ENCODE measurements around the gene CHI3L1. TPM values are rescaled to one million over a fixed set of nuclear protein-coding genes. Genes with fewer than 3 reads are reported as not detected.

CHI3L1 gene
- total and polyA plus RNA-seq, 4 donors = 5.0 to 34.7 (median 15.9) TPM

DNA sequence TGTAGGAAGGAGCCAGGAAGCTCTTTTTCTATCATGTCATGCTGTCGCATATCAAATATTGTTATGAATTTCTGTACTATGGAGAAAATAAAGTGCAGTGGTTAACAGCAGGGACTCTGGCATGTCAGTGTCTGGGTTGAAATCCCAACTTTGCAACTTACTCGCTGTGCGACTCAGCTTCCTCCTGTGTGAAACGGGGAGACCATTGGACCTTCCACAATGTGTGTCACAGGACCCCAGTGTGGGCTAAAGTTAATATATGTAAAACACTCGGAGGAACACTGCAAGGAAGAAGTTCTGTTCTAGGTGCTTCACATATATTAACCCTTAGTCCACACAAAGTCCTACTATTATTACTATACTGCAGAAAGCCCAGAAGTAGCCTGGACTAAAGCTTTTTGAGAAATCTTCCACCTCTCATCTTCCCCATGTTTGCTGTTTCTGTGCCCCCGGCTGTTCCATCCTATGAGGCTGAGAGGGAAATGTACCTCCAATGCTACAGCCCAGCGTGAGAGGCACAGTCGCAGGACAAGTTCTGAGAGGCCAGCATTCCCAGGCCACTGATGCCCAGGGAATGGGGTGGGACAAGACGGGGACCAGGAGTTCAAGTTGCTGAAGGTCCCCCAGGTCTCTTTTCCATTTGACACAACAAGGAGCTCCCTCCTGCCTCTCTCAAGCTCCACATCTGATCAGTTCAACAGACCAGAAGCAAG, 41.0 kb upstream of the CHI3L1 start:
- 91% methylated on average over 9 of the region's 9 CpGs for WGBS

DNA sequence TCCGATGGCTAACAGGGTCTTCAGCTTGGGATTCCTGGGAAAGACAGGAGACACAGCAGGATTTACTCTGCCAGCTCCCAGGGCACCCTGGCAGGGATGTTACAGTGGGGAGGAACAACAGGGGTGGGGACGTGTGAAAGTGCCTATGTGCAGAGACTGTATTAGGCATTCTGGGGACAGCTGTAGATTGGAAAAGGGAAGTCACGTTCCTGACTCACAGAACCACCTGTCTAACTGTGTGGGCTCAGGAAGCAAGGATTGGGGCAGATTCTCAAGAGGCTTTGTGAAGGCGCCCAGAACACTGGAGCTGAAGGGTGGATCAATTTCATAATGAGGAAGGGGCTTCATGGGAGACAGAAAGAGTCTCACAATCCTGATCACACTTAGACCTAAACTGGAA, 38.6 kb upstream of the CHI3L1 start:
- no peak overlapping the region for H3K9ac ChIP-seq (ENCODE audit: low read depth in 1 of 2, low read length in 2 of 2)
- no peak overlapping the region for H3K27ac ChIP-seq (ENCODE audit: low read depth in 1 of 2, low read length in 2 of 2)
- H3K4me1 ChIP-seq (ENCODE audit: control insufficient read depth in 4 of 4, insufficient read depth in 4 of 4, low read length in 3 of 4) = no peaks in the 10 kb centered on the region
- H3K36me3 ChIP-seq (ENCODE audit: control insufficient read depth in 4 of 4, insufficient read depth in 3 of 4, low read depth in 1 of 4, low read length in 3 of 4) = no peaks in the 10 kb centered on the region
- no peak overlapping the region for H3K4me3 ChIP-seq (ENCODE audit: low read depth in 1 of 3, low read length in 3 of 3)
- DNase-seq (ENCODE audit: low spot score) = no peak
- peaks cover 0 to 3% (median 0%) of the 10 kb centered on the region in 4 donors for H3K27me3 ChIP-seq (ENCODE audit: control insufficient read depth in 4 of 4, insufficient read depth in 4 of 4, low read length in 3 of 4)
- no peaks in the 10 kb centered on the region for H3K9me3 ChIP-seq (ENCODE audit: control insufficient read depth in 4 of 4, low read length in 3 of 4)
- WGBS = 73% methylated on average over 4 of the region's 4 CpGs
- TF ChIP-seq TAF1 (conservative IDR thresholded peaks at IDR 0.05) (no peak), RXRA (IDR thresholded peaks at IDR 0.05) (no peak), HNF4G (IDR thresholded peaks at IDR 0.05) (no peak), RAD21 (IDR thresholded peaks at IDR 0.05) (no peak), FOXA2 (IDR thresholded peaks at IDR 0.05) (no peak), SP1 (IDR thresholded peaks at IDR 0.05) (no peak), CTCF (IDR thresholded peaks at IDR 0.05; ENCODE audit: low read depth, low read length, missing input control) (no peak), FOXA1 (IDR thresholded peaks at IDR 0.05) (no peak), ATF3 (IDR thresholded peaks at IDR 0.05) (no peak), YY1 (IDR thresholded peaks at IDR 0.05) (no peak)
- TF ChIP-seq, protein P1, sequence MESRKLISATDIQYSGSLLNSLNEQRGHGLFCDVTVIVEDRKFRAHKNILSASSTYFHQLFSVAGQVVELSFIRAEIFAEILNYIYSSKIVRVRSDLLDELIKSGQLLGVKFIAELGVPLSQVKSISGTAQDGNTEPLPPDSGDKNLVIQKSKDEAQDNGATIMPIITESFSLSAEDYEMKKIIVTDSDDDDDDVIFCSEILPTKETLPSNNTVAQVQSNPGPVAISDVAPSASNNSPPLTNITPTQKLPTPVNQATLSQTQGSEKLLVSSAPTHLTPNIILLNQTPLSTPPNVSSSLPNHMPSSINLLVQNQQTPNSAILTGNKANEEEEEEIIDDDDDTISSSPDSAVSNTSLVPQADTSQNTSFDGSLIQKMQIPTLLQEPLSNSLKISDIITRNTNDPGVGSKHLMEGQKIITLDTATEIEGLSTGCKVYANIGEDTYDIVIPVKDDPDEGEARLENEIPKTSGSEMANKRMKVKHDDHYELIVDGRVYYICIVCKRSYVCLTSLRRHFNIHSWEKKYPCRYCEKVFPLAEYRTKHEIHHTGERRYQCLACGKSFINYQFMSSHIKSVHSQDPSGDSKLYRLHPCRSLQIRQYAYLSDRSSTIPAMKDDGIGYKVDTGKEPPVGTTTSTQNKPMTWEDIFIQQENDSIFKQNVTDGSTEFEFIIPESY (IDR thresholded peaks at IDR 0.05) = no peak

More for the DNA sequence above, 41.0 kb upstream of the CHI3L1 start:
- Histone ChIP-seq H3K36me3 (ENCODE audit: control insufficient read depth in 4 of 4, insufficient read depth in 3 of 4, low read depth in 1 of 4, low read length in 3 of 4) (no peaks in the 10 kb centered on the region), H3K9me3 (ENCODE audit: control insufficient read depth in 4 of 4, low read length in 3 of 4) (no peaks in the 10 kb centered on the region), H3K9ac (ENCODE audit: low read depth in 1 of 2, low read length in 2 of 2) (no peak overlapping the region), H3K4me1 (ENCODE audit: control insufficient read depth in 4 of 4, insufficient read depth in 4 of 4, low read length in 3 of 4) (no peaks in the 10 kb centered on the region), H3K4me3 (ENCODE audit: low read depth in 1 of 3, low read length in 3 of 3) (no peak overlapping the region), H3K27me3 (ENCODE audit: control insufficient read depth in 4 of 4, insufficient read depth in 4 of 4, low read length in 3 of 4) (peaks cover 0 to 3% (median 0%) of the 10 kb centered on the region in 4 donors), H3K27ac (ENCODE audit: low read depth in 1 of 2, low read length in 2 of 2) (no peak overlapping the region)
- no peak for DNase-seq (ENCODE audit: low spot score)
- no peak for TF ChIP-seq FOXA2 (IDR thresholded peaks at IDR 0.05)
- no peak for TF ChIP-seq HNF4A (conservative IDR thresholded peaks at IDR 0.05)
- no peak for TF ChIP-seq SP1 (IDR thresholded peaks at IDR 0.05)
- TF ChIP-seq YY1 (IDR thresholded peaks at IDR 0.05) = no peak
- no peak for TF ChIP-seq RXRA (IDR thresholded peaks at IDR 0.05)
- no peak for TF ChIP-seq REST (IDR thresholded peaks at IDR 0.05)
- no peak for TF ChIP-seq EGR1 (IDR thresholded peaks at IDR 0.05; ENCODE audit: low read depth in 2 of 2)
- TF ChIP-seq, protein P2, sequence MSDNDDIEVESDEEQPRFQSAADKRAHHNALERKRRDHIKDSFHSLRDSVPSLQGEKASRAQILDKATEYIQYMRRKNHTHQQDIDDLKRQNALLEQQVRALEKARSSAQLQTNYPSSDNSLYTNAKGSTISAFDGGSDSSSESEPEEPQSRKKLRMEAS (IDR thresholded peaks at IDR 0.05) = no peak
- TF ChIP-seq HNF4G (IDR thresholded peaks at IDR 0.05) = no peak
- TF ChIP-seq, protein P1 (IDR thresholded peaks at IDR 0.05) = no peak
